HEK293 (cell line): ENCODE measurements around the gene FAM89B.

Experiments
- CTCF ChIA-PET: fragments of 350-600 bp; formaldehyde crosslinking; extraction: SDS; loops from one replicate; lab custom pipeline; 2021; ENCODE audit warnings: antibody characterized with exemption; lab: Yijun Ruan, JAX
- POLR2A ChIA-PET: fragments of 300-600 bp; formaldehyde crosslinking; extraction: SDS; loops from one replicate; lab custom pipeline; 2020; ENCODE audit warnings: antibody characterized with exemption, inconsistent platforms; lab: Yijun Ruan, JAX
- H3K27ac ChIP-seq: fragments of 200-500 bp; sonication (Bioruptor generic); 2 replicates; pipeline ENCODE4 v1.5.1; 2014; ENCODE audit warnings: low read depth, low read length, control low read depth, inconsistent platforms; ENCODE audit errors: extremely low read depth
- H3K36me3 ChIP-seq, 2 experiments: fragments of 200-500 bp in 1 of 2; sonication (Bioruptor generic) in 1 of 2; 1 replicate in 1 of 2; 2 replicates in 1 of 2; pipeline ENCODE4 v1.5.1; 2014 to 2017; ENCODE audit warnings: inconsistent platforms in 2 of 2, low read length in 2 of 2; ENCODE audit not compliant: control insufficient read depth in 2 of 2, insufficient read depth in 1 of 2
- H3K4me1 ChIP-seq: fragments of 200-500 bp; sonication (Bioruptor generic); 2 replicates; pipeline ENCODE4 v1.5.1; 2014; ENCODE audit warnings: mild to moderate bottlenecking, low read length, inconsistent platforms; ENCODE audit not compliant: control insufficient read depth, insufficient read depth
- H3K4me3 ChIP-seq: 2 replicates; pipeline ENCODE4 v1.5.1; 2011; ENCODE audit warnings: low read depth, mild to moderate bottlenecking, control low read depth, low read length, moderate library complexity
- H3K9me3 ChIP-seq: fragments of 200-500 bp; sonication (Bioruptor generic); 2 replicates; pipeline ENCODE4 v1.5.1; 2014; ENCODE audit warnings: low read depth, low read length, inconsistent platforms; ENCODE audit not compliant: control insufficient read depth, insufficient read depth
- MYNN ChIP-seq: fragments of 450-650 bp; formaldehyde crosslinking; IDR thresholded peaks from 2 replicates; pipeline ENCODE4 v1.5.1; 2016; ENCODE audit warnings: missing biosample characterization, missing genetic modification characterization, borderline replicate concordance
- RBAK ChIP-seq: fragments of 450-650 bp; formaldehyde crosslinking; IDR thresholded peaks from 2 replicates; pipeline ENCODE4 v1.5.1; 2016; ENCODE audit warnings: missing biosample characterization, missing genetic modification characterization
- YY1 ChIP-seq: fragments of 450-650 bp; formaldehyde crosslinking; IDR thresholded peaks from 2 replicates; pipeline ENCODE4 v1.5.1; 2018; ENCODE audit warnings: missing biosample characterization, missing genetic modification characterization
- ZNF138 ChIP-seq: fragments of 450-650 bp; formaldehyde crosslinking; IDR thresholded peaks from 2 replicates; pipeline ENCODE4 v1.5.1; 2016; ENCODE audit warnings: missing biosample characterization, missing genetic modification characterization, borderline replicate concordance
- ZNF169 ChIP-seq: fragments of 450-650 bp; formaldehyde crosslinking; IDR thresholded peaks from 2 replicates; pipeline ENCODE4 v1.5.1; 2016; ENCODE audit warnings: missing biosample characterization, missing genetic modification characterization
- ZNF174 ChIP-seq: fragments of 450-650 bp; formaldehyde crosslinking; IDR thresholded peaks from 2 replicates; pipeline ENCODE4 v1.5.0; 2017; ENCODE audit warnings: missing biosample characterization, mild to moderate bottlenecking, missing genetic modification characterization
- ZNF214 ChIP-seq: fragments of 450-650 bp; formaldehyde crosslinking; IDR thresholded peaks from 2 replicates; pipeline ENCODE4 v1.5.1; 2017; ENCODE audit warnings: missing biosample characterization, mild to moderate bottlenecking, missing genetic modification characterization, borderline replicate concordance
- ZNF223 ChIP-seq: fragments of 450-650 bp; formaldehyde crosslinking; IDR thresholded peaks from 2 replicates; pipeline ENCODE4 v1.5.1; 2016; ENCODE audit warnings: missing biosample characterization, missing genetic modification characterization
- ZNF23 ChIP-seq: fragments of 450-650 bp; formaldehyde crosslinking; IDR thresholded peaks from 2 replicates; pipeline ENCODE4 v1.5.1; 2016; ENCODE audit warnings: missing biosample characterization, missing genetic modification characterization, borderline replicate concordance
- ZNF248 ChIP-seq: fragments of 450-650 bp; formaldehyde crosslinking; IDR thresholded peaks from 2 replicates; pipeline ENCODE4 v1.5.1; 2017; ENCODE audit warnings: missing biosample characterization, missing genetic modification characterization
- ZNF423 ChIP-seq: fragments of 450-650 bp; formaldehyde crosslinking; IDR thresholded peaks from 2 replicates; pipeline ENCODE4 v1.5.1; 2016; ENCODE audit warnings: missing biosample characterization, missing genetic modification characterization
- ZNF433 ChIP-seq: fragments of 450-650 bp; formaldehyde crosslinking; IDR thresholded peaks from 2 replicates; pipeline ENCODE4 v1.5.1; 2016; ENCODE audit warnings: missing biosample characterization, missing genetic modification characterization, low read depth
- ZNF514 ChIP-seq: fragments of 450-650 bp; formaldehyde crosslinking; IDR thresholded peaks from 2 replicates; pipeline ENCODE4 v1.5.1; 2016; ENCODE audit warnings: missing biosample characterization, missing genetic modification characterization
- ZNF560 ChIP-seq: fragments of 450-650 bp; formaldehyde crosslinking; IDR thresholded peaks from 2 replicates; pipeline ENCODE4 v1.5.1; 2017; ENCODE audit warnings: missing biosample characterization, missing genetic modification characterization, borderline replicate concordance
- ZSCAN23 ChIP-seq: fragments of 450-650 bp; formaldehyde crosslinking; IDR thresholded peaks from 2 replicates; pipeline ENCODE4 v1.5.1; 2016; ENCODE audit warnings: missing biosample characterization, missing genetic modification characterization
- TF ChIP-seq, protein P1 (sequence below): fragments of 450-650 bp; formaldehyde crosslinking; IDR thresholded peaks from 2 replicates; pipeline ENCODE4 v1.5.1; 2017; ENCODE audit warnings: missing biosample characterization, missing genetic modification characterization
- TF ChIP-seq, protein P2 (sequence below): fragments of 450-650 bp; formaldehyde crosslinking; IDR thresholded peaks from 2 replicates; pipeline ENCODE4 v1.5.1; 2016; ENCODE audit warnings: missing biosample characterization, missing genetic modification characterization
- TF ChIP-seq, protein P3 (sequence below): fragments of 450-650 bp; formaldehyde crosslinking; IDR thresholded peaks from 2 replicates; pipeline ENCODE4 v1.5.1; 2016; ENCODE audit warnings: missing biosample characterization, missing genetic modification characterization
- TF ChIP-seq, protein P4 (sequence below): fragments of 450-650 bp; IDR thresholded peaks from 2 replicates; pipeline ENCODE4 v1.5.1; 2018; ENCODE audit warnings: missing biosample characterization, mild to moderate bottlenecking, missing genetic modification characterization
- TF ChIP-seq, protein P5 (sequence below): fragments of 450-650 bp; formaldehyde crosslinking; IDR thresholded peaks from 2 replicates; pipeline ENCODE4 v1.5.1; 2016; ENCODE audit warnings: missing biosample characterization, missing genetic modification characterization

The FAM89B gene

DNA sequence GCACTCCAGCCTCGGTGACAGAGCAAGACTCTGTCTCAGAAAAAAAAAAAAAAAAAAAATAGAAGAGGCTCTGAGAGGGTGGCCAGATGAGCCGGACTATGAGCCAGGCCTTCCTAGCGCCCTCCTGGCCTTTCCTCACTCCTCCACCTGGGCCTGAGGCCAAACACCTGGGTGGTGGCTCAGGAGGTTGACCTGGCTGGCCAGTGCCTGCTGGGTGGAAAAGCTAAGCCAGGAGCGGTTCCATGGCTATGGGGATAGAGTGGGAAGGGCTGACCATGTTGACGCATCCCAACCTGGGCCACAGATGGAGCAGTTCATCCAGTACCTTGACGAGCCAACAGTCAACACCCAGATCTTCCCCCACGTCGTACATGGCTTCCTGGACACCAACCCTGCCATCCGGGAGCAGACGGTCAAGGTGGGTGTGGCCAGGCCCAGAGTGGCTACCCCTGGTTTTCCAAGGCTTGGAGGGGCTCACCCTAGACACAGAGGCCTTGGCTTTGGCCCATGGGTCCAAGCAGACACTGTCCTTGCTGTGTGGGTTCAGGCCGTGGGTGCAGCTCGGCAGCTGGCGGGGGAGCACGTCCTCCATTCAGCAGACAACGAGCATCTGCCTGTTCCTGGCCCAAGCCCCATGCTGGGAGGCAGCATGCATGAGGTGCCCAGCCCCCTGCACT lies 39.8 kb upstream of the FAM89B start (continued):
- TF ChIP-seq, protein P1, sequence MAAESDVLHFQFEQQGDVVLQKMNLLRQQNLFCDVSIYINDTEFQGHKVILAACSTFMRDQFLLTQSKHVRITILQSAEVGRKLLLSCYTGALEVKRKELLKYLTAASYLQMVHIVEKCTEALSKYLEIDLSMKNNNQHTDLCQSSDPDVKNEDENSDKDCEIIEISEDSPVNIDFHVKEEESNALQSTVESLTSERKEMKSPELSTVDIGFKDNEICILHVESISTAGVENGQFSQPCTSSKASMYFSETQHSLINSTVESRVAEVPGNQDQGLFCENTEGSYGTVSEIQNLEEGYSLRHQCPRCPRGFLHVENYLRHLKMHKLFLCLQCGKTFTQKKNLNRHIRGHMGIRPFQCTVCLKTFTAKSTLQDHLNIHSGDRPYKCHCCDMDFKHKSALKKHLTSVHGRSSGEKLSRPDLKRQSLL (tag by site-specific recombination), result no peak
- no peak for TF ChIP-seq RBAK (tag by site-specific recombination)
- TF ChIP-seq, protein P2, sequence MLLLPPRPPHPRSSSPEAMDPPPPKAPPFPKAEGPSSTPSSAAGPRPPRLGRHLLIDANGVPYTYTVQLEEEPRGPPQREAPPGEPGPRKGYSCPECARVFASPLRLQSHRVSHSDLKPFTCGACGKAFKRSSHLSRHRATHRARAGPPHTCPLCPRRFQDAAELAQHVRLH (tag by site-specific recombination), result no peak
- no peak for TF ChIP-seq ZNF514
- TF ChIP-seq, protein P3, sequence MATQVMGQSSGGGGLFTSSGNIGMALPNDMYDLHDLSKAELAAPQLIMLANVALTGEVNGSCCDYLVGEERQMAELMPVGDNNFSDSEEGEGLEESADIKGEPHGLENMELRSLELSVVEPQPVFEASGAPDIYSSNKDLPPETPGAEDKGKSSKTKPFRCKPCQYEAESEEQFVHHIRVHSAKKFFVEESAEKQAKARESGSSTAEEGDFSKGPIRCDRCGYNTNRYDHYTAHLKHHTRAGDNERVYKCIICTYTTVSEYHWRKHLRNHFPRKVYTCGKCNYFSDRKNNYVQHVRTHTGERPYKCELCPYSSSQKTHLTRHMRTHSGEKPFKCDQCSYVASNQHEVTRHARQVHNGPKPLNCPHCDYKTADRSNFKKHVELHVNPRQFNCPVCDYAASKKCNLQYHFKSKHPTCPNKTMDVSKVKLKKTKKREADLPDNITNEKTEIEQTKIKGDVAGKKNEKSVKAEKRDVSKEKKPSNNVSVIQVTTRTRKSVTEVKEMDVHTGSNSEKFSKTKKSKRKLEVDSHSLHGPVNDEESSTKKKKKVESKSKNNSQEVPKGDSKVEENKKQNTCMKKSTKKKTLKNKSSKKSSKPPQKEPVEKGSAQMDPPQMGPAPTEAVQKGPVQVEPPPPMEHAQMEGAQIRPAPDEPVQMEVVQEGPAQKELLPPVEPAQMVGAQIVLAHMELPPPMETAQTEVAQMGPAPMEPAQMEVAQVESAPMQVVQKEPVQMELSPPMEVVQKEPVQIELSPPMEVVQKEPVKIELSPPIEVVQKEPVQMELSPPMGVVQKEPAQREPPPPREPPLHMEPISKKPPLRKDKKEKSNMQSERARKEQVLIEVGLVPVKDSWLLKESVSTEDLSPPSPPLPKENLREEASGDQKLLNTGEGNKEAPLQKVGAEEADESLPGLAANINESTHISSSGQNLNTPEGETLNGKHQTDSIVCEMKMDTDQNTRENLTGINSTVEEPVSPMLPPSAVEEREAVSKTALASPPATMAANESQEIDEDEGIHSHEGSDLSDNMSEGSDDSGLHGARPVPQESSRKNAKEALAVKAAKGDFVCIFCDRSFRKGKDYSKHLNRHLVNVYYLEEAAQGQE, result no peak
- TF ChIP-seq ZNF169 (tag by site-specific recombination), result no peak
- TF ChIP-seq ZNF214, result no peak

DNA sequence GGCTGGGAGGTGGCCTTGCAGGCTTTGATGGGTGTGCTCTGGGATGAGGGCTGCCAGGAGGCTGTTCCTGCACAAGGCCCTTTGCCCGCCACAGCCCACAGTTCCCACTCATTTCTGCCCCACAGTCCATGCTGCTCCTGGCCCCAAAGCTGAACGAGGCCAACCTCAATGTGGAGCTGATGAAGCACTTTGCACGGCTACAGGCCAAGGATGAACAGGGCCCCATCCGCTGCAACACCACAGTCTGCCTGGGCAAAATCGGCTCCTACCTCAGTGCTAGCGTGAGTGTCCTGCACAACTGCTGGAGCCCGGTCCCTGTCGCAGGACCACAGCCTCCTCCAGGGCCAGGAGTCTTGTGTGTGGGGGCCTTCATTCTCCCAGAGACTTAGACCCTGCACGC lies 37.2 kb upstream of the FAM89B start:
- no peak for TF ChIP-seq ZNF423 (tag by site-specific recombination)
- no peak for TF ChIP-seq ZNF433 (tag by site-specific recombination)
- no peak for TF ChIP-seq ZNF174 (tag by site-specific recombination)
- TF ChIP-seq, protein P4, sequence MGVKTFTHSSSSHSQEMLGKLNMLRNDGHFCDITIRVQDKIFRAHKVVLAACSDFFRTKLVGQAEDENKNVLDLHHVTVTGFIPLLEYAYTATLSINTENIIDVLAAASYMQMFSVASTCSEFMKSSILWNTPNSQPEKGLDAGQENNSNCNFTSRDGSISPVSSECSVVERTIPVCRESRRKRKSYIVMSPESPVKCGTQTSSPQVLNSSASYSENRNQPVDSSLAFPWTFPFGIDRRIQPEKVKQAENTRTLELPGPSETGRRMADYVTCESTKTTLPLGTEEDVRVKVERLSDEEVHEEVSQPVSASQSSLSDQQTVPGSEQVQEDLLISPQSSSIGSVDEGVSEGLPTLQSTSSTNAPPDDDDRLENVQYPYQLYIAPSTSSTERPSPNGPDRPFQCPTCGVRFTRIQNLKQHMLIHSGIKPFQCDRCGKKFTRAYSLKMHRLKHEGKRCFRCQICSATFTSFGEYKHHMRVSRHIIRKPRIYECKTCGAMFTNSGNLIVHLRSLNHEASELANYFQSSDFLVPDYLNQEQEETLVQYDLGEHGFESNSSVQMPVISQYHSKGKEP (tag by site-specific recombination), result no peak
- no peak for TF ChIP-seq ZNF560 (tag by site-specific recombination)
- no peak for TF ChIP-seq ZNF223 (tag by site-specific recombination)
- TF ChIP-seq MYNN (tag by site-specific recombination), result no peak
- TF ChIP-seq YY1 (tag by site-specific recombination), result no peak
- no peak for TF ChIP-seq ZNF248 (tag by site-specific recombination)
- TF ChIP-seq ZNF138 (tag by site-specific recombination), result no peak
- no peak for TF ChIP-seq ZNF23 (tag by site-specific recombination)
- TF ChIP-seq ZSCAN23 (tag by site-specific recombination), result no peak
- TF ChIP-seq, protein P5, sequence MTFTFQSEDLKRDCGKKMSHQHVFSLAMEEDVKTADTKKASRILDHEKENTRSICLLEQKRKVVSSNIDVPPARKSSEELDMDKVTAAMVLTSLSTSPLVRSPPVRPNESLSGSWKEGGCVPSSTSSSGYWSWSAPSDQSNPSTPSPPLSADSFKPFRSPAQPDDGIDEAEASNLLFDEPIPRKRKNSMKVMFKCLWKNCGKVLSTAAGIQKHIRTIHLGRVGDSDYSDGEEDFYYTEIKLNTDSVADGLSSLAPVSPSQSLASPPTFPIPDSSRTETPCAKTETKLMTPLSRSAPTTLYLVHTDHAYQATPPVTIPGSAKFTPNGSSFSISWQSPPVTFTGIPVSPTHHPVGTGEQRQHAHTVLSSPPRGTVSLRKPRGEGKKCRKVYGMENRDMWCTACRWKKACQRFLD (tag by site-specific recombination), result no peak
- peaks cover 6 to 87% of the 10 kb centered on the region in 2 experiments; a peak in 2 of 3 replicates for H3K36me3 ChIP-seq

More for the DNA sequence above, 37.2 kb upstream of the FAM89B start:
- Histone ChIP-seq H3K9me3 (no peaks in the 10 kb centered on the region), H3K4me3 (no peak overlapping the region), H3K27ac (no peak overlapping the region), H3K4me1 (no peaks in the 10 kb centered on the region; the same call in 1 of the 2 replicates)
- POLR2A ChIA-PET, result no interaction called here
- CTCF ChIA-PET, result interaction anchor here (1.5 kb wide), 1 partner anchor 36 kb away, joined by 6 read pairs; no protein-coding TSS in a partner anchor
